ENCODE measurements around the gene TTYH2.

The TTYH2 gene

GRCh38 chr17:74216505-74216904 is 3.1 kb downstream of the TTYH2 start:
- no peak for ATAC-seq

DNA sequence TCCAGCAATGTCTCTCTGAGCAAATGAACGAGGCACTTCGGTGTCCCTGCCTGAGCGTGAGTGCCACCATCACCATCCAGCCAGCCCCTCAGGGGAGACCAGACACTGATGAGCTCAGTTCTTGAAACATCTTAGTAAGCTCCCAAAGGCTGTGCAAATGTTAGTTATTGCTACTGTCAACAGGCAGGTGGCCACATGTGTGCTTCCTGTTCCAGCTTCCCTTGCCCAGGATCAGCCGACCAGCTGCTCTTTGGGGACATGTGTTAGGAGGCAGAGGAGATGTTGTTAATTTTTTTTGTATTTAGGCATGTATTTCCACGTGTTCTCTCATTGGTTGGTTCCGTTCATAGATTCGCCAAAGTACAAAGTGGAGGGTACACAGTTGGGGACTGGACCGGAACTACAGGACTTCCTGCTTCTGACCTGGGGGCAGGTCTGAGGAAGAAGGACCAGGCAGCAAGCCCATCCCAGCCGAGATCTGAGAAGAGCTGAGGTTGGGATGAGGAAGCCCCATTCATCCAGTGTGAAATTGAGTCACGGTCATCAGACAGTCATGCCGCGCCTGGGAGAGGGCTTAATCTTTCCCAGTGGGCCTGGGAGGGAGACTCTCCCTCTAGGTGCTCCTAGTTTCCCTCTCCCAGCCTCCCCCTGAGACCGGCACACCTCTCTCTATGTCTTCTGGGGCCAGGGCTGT is 3.8 kb downstream of the TTYH2 start:
- ATAC-seq = no peak

DNA sequence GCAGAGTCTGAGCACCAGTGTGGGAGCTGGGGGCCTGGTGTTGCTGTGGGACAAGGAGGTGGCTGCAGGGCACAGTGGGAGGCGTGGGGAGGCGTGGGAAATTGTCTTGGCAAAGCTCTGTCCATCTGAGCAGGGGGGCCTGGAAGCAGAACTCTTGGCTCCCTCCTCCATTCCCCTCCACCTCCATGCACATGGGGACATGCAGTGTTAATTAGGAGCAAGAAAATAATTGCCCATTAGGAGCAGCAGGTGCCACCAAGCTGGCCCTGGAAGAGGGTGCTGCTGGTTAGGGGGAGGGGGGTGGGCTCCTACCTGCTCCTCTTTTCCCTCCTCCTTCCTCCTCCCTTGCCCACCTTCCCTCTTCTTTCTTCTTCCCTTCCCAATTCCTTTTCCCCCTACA is 4.5 kb downstream of the TTYH2 start:
- ATAC-seq = no peak

DNA sequence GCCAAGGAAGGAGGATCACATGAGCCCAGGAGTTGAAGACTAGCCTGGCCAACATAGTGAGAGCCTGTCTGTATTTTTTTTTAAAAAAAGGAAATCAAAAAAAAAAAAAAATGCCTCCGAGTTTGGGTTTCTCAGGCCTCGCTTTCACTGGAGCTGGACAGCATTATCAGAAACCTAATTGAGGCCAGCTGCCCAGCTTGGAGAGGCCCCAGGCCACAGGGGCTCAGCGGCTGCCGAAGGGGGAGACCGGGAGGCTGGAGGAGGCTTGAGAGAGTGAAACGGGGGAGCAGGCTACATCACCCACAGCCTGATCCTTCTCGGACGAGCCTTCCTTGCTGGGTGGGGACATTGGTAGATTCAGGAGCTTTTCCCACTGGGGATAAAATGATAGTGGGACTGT is 5.1 kb downstream of the TTYH2 start:
- ATAC-seq = no peak

DNA sequence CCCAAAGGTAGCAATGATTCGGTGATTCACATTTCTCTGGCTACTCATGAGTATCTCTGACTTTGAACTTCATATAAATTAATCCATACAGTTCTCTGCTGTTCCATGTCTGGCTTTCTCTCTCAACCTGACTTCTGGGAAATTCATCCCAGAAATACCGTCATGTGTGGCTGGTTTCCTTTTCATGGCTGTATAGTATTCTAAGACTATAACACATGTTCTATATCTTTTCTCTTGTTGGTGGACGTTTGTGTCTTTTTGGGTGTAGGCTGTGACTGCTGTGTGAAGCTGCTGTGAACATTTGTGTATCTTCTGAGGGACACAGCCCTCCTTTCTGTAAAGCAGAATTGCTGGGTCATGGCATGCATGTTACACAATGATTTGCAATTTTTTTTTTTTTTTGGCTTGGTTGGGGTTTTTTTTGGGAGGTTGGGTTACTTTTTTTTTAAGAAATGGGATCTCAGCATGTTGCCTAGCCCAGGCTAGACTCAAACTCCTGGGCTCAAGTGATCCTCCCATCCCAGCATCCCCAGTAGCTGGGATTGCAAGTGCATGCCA is 6.3 kb downstream of the TTYH2 start:
- ATAC-seq = no peak

- ATAC-seq = no peak
Measured at GRCh38 chr17:74220219-74220618, 6.8 kb downstream of the TTYH2 start.

DNA sequence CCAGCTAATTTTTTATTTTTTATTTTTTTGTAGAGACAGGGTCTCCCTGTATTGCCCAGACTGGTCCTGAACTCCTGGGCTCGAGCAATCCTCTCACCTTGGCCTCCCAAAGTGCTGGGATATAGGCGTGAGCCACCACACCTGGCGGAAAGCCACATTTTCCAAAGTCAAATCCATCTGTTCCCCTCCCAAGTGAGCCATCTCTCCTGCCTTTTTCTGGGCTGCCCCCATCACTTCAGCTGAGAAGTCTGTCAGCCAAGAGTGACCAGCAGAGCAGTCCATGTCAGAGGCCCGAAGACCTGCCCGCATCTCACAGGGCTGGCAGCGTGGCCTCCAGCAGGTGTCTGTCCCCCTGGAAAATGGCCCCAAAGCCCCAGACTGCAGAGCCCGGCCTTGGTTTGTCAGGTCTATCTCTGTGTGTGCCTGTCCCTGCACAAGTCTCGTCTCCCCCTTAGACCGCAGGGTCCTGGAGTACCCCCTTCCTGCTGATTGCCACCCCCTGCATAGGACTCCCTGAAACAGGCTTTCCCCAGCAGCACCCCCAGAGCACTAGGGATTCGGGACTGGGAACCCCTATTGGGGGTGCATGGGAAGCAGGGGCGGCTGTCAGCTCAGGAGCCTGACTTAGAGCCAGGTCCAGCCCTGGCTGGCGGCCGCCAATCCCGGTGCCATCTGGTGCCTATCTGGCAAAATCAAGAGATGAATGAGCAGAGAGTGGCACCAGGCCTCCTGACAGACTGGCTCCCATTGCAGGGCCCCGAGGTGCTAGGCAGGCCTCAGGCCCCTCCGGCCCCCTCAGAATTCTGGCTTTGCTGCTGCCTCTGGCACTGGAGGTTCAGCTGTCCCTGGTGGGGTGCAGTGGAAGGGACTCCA is 7.8 kb downstream of the TTYH2 start:
- no peak for ATAC-seq

DNA sequence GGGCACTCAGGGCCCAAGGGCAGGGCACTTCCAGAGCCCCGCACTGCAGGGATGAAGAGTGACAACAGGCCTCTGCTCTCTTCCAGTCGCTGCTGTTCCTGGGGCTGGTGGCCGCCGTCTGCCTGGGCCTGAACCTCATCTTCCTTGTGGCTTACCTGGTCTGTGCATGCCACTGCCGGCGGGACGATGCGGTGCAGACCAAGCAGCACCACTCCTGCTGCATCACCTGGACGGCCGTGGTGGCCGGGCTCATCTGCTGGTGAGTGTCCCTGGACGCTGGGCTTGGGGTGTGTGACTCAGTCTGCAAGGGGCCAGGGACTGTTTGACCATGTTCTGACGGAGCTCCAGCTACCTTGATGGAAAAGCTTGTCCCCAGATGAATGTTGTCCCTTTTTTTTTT is 9.0 kb downstream of the TTYH2 start:
- no peak for ATAC-seq

DNA sequence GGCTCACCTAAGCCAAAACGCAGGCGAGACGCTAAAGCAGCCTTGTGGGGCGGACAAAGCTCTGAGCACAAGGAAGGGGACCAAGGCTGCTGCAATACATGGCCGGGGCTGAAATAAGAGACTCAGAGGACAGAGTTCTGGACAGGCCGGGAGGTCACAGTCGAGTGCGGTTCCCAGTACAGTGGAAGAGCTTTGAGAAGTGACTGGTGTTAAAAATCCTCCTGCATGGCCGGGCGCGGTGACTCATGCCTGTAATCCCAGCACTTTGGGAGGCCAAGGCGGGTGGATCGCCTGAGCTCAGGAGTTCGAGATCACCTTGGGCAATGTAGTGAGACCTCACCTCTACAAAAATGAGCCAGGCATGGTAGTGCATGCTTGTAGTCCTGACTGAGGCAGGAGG is 10.5 kb downstream of the TTYH2 start:
- ATAC-seq = no peak

DNA sequence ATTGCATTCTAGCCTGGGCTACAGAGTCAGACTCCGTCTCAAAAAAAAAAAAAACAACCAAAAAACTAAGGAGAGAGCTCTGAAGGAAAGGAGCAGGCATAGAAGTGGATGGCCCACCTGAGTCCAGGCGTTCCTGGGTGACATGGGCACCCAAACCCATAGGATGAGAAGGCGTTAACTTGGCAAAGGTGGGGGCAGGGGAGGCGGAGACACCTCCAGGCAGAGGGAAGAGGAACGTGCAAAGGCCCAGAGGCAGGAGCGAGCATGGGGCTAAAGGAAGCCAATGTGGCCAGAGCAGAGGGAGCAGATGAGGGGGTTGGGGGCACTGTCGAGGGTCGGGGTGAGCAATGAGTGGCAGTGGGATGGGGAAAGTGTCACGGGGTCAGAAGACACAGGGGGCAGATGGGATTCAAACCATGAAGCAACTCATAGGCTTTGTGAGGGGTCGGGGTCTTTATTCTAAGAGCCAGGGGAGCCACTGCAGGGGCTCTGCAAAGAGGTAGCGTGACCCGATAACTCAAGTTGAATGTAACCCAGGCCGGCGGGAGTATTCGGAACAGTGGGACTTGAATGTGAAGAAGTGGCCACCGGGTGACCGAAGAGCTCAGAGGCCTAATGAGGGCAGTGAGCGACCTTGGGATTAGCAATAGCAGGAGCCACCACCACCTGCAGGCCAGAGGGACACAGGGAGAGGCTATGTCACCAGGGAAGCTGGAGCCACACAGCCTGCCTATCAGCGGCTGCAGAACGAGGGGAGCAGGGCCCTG is 11.8 kb downstream of the TTYH2 start:
- no peak for ATAC-seq

- no peak for ATAC-seq
Measured at GRCh38 chr17:74226252-74226651, 12.9 kb downstream of the TTYH2 start.

DNA sequence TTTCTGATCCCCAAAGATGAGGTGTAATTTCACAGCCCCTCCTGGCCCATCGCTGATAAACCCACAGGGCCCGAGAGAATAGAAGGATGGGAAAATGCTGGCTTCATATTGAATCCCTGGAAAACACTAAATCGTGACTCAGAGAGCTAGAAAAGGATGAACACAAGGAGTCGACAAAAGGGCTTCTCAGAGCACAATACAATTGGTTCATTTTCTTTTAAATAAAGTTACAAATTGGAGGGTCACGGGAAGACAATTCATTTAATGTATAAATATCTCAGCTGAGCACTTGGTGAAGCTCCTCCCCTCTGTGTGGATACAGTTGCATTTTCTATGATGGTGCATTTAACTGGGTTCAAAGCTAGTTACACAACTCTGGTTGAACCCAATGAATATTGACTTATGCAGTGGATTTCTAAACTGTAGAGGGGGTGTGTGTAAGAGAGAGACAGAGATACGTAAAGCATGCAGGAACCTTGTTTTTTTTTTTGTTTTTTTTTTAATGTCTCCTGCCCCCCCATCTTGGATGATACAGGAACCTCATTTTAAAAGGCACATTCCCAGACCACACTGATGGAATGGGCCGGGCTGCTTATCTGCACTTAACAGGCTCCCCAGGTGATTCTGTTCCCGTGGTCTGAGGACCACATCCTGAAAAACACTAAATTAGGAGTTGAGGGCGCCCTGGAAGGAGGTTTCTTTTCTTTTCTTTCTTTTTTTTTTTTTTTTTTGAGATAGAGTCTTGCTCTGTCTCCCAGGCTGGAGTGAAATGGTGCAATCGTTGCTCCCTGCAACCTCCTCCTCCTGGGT is 14.1 kb downstream of the TTYH2 start:
- ATAC-seq = no peak

DNA sequence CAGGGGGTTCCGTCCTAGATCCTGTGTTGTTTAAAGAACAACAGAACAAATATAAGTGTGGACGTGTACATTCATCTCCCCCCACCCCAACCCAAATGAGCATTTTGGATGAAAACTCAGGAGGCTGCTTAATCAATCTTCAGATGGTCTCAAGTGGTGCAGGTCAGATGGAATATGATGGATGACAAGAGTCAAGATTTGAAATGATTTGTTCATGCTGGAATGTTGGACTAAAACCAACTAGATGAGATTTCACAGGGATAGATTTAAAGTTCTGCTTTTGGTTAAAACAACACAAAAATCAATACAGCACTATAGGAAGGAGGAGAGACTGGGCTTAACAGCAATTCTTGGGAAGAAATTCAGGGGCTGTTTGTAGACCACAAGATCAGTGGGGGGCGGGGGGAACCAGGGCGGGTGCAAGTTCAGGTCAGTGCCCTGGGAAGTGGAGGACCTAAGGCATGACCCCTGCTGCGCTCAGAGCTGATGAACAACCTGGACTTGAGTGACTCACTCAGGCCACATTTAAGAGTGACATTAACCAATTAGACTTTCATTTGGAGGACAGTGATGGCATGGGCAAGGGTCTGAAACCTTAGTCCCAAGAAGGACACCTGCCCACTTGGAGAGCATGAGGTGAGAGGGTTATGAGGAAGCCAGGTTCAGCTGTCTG is 15.1 kb downstream of the TTYH2 start:
- ATAC-seq = no peak

DNA sequence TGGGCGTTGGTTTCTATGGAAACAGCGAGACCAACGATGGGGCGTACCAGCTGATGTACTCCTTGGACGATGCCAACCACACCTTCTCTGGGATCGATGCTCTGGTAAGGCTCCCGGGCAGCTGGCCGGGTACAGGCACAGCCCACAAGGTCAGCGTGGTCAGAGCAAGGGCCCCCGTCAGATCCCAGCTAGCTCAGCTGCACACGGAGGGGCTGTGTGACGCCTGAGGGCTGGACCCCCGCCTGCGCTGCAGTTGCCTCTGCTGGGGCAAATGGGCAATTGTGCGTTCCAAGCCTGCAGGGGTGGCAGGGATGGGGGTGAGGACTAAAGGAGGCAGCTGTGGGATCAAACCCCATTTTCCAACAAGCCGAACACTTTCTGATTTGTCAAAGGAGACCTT is 17.5 kb downstream of the TTYH2 start:
- no peak for ATAC-seq

- ATAC-seq = no peak
Measured at GRCh38 chr17:74231928-74232907, 18.8 kb downstream of the TTYH2 start.

- ATAC-seq = no peak
Measured at GRCh38 chr17:74233937-74234336, 20.6 kb downstream of the TTYH2 start.

GRCh38 chr17:74234486-74234885 is 21.1 kb downstream of the TTYH2 start:
- no peak for ATAC-seq

GRCh38 chr17:74235040-74235581 is 21.7 kb downstream of the TTYH2 start:
- ATAC-seq = no peak

GRCh38 chr17:74235911-74236371 is 22.6 kb downstream of the TTYH2 start:
- no peak for ATAC-seq

DNA sequence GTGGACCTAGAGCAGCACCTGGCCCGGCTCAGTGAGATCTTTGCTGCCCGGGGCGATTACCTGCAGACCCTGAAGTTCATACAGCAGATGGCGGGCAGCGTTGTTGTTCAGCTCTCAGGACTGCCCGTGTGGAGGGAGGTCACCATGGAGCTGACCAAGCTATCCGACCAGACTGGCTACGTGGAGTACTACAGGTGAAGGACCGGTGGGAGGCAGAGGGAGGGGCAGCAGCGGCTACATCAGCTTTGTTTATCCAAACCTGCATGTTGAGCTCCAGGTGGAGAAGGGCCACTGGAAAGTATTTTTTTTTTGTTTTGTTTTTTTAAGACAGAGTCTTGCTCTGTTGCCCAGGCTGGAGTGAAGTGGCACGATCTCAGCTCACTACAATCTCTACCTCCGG is 23.9 kb downstream of the TTYH2 start:
- ATAC-seq = no peak
